HG03354 (cell line): ENCODE data around the gene HNRNPA1L2.
"Not testable (repeated sequence)": the region's sequence is repeated elsewhere in the genome, so short reads cannot be mapped to it uniquely, and the experiment has no call there.

ENCODE experiments used
- ATAC-seq: cut with Tn5 transposase; IDR thresholded peaks from one replicate; pipeline ENCODE4 v1.9.1; 2021; ENCODE audit warnings: mild to moderate bottlenecking; ENCODE audit not compliant: unreplicated experiment, poor library complexity, severe bottlenecking

HNRNPA1L2 gene

DNA sequence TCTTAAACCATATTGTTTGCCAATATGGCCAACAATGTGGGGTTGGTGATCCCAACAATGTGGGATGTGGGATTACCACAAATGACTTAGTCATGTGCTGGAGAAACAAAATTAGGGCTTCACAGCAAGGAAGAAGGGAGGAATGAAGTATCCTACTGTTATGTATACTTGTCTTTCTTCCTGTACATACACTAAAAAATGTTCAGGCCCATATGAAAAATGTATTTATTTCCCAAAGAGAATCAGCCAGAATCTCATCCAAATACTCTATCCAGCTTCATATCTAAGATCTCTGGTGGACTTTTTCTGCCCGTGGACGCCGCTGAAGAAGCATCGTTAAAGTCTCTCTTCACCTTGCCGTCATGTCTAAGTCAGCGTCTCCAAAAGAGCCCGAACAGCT is at the start of gene HNRNPA1L2:
Gene HNRNPA1L2 (plus strand): TSS at position 301 of the 400 bp plus-strand sequence. CDS start 62 bp downstream, at position 363.
- no peak for ATAC-seq

DNA sequence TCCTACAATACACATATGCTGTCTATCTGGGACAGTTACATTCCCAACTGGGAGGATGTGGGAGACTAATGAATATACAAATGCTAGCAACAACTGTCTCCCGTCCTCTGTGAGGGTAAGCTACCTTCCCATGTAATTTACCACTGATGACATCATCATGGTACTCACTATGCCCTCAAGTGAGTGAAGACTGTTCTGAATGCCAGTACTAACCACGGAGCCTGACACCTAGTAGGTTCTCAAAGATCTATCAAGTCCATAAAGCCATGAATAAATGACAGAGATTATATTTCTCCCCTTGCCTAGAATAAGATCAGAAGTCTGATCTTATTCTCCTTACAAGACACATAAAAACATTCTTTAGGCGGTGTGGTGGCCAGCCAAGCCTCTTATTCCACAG is 49.1 kb upstream of the HNRNPA1L2 start:
- ATAC-seq, result not testable (repeated sequence)

DNA sequence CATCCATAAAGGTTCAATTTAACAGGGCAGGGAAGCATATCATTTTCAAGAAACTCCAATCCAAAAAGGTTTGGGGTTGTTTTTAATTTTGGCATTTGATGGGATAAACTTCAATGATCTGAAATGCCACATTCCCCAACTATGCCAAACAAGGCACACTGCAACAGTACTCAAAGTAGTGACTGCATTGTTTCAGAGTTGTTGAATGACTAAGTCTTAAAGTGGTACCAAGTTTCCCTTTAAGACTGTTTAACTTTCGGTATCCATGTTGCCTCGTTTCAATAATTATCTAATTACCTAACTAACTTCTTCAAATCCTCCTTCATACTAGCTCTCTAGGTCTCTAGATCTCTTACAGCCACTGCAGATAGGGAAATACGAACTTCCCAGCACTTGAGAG is 48.4 kb upstream of the HNRNPA1L2 start:
- ATAC-seq, result not testable (repeated sequence)

DNA sequence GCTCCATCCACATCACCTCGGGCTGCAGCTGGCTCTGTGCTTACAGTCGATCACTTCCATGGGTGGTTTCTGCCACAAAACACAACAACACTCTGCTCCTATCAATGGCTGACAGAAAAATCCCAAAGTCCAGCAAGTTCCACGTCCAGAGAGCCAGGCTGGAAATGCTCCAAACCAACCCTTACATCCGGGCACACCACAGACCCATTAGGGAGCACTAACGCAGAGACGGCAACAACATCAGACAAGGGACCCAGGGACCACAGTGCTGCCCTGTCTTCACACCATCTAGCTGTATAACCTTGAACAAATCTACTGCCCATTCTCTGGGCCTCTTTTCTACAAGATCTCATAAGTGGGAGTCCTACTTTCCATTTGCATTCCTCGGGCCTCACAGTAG is 47.9 kb upstream of the HNRNPA1L2 start:
- not testable (repeated sequence) for ATAC-seq

DNA sequence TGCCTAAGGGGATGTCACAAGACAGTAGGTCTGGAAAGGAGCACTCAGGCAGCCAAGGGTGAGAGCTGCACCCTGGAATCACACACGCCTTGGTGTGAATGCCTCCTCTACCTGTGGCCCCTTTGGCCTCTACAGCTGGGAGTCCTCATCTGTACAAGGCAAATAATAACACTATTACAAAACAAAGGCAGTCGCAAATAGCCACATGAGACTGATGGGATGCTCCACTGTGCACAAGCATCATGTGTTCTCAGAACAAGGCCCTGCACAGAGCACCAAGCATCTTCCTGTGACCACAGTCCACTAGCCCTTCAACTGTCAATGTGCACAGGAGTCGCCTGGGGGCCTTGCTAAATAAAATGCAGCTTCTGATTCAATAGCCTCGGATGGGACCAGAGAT is 44.6 kb upstream of the HNRNPA1L2 start:
- no peak for ATAC-seq

DNA sequence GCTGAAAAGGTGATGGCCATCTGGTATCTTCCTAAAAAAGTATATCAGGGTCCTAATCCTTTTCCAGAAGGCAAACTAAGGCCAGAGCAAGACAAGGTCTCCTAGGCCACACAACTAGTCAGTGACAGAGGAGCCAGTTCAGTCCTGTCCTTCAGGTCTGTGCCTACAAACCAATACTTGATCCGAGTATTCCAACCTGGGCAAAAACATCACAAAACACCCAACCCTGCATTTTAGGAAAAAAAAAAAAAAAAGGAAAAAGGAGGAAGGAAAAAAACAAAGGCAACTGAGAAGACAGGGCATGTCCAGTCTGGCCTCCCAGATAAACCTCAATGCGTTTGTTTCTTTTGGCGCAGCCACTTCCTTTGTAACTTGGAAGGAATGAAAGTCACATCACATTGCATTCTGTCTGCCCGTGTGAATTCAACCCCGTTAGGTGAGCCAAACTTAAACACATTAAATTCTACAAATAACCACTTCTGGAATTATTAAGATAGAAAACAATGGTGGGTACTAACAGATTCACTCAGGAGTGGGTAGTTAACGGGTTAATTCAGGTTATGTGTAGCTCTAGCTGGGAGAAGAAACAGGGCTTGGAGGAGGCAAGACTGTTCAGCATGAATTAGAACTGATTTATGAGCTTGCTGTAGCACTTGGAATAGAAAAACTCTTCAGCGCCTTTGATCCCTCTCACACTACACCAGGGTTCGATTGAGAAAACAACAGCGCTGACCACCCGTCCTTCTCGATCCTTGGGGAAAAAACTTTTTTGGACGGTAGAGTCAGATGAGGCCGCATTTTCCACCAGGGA is 43.0 kb upstream of the HNRNPA1L2 start:
- ATAC-seq, result peak; percentile 21

DNA sequence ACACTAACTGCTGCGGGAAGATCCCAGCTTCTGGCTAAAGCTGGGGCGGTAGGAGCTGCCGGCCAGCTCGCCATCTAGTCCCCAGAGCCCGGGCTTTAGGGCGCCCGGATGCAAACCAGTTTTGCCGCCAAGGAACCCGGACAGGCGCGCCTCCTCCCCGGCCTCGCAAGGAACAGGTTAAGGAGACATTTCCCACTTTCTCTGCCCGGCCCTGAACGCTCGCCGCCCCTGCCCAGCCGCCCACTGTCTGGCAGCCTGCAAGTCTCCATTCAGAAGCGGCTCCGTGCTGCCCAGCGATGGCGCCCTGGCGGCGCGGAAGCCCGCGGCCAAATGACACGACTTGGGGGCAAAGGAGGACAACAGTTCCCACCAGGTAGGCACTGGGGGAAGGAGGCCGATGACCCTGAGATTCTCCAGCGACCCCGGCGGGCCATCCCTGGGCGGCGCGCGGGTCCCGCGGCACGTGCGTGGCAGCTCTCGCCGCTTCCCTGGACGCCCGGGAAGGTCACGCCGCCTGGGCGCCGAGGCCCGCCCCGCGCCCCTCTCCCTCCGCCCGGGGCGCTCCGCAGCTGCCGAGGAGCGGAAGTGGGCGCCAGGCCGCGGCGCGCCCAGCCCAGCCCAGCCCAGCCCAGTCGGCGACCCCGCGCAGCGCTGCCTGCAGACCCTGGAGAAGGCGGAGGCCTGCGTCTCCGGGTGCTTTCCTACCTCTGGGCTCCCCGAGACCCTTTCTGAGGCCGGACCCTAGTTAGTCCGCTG is 42.2 kb upstream of the HNRNPA1L2 start:
- ATAC-seq, result peak; percentile 72

DNA sequence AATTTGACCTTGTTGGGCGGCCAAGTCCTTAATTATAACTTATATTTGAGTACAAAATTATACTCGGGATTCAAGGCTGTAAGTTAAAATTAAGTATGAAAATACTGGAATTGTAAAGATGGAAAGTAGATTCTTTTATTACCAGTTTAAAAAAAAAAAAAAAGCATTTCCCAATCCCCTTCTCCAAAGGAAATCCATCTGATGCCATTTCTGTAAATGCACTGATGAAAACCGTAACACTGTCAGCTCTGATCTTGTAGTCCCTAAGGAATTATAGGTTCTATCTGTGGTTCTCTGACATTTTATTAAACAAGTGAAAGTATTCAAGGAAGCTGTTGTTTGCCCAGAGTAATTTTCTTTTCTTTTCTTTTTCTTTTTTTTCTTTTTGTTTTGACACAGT is 41.6 kb upstream of the HNRNPA1L2 start:
- no peak for ATAC-seq

DNA sequence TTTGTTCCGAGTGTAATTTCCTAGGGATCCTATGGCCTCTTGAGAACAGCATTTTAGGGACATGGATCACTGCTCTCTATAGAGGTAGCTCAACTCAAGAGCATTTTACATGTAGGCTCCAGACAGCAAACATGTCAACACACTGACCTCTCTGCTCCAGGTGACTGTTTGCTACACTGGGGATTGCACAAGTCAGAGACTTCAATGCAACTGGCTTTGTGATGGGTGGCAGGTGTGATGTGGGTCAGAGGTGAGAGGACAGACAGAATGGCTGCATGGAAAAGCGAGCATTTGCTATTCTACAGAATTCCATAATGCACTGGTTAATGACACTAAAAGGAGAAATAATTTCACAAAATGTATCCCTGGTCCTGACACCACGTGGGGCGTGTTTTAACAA is 38.9 kb upstream of the HNRNPA1L2 start:
- not testable (repeated sequence) for ATAC-seq

DNA sequence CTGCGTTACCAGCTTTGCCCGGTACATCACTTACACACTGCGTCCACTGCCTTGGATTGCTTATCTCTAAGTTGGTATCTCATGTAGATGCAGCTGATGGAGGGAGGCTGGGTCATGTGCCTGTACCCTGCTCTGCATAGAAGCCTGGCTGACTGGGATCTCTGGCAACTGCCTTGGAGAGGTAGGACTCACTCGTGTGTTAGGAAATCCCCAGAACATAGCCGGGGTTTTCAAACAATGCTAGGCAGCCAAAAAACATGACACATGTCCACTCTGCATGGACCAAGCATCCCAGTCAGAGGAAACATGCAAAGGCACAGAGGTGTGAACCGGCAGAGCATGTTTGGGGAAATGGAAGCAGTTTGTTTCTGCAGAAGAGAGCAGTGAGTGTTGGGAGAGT is 36.1 kb upstream of the HNRNPA1L2 start:
- not testable (repeated sequence) for ATAC-seq

DNA sequence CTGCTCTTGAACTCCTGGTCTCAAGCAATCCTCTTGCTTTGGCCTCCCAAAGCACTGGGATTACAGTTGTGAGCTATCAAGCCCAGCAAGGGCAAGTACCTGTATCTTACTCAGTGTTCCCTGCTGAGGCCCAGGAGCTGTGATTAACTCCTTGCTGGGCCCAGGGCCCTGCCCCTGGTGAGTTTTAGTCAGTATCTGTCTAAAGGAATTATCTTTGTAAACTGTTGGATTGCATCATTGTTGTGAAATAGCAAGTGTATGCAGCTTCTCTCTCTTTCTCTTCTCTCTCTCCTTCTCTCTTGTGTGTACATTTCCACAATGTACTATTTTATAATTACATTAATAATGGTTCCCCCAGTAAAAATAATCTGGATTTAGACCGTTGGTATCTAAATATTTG is 35.4 kb upstream of the HNRNPA1L2 start:
- ATAC-seq, result not testable (repeated sequence)

DNA sequence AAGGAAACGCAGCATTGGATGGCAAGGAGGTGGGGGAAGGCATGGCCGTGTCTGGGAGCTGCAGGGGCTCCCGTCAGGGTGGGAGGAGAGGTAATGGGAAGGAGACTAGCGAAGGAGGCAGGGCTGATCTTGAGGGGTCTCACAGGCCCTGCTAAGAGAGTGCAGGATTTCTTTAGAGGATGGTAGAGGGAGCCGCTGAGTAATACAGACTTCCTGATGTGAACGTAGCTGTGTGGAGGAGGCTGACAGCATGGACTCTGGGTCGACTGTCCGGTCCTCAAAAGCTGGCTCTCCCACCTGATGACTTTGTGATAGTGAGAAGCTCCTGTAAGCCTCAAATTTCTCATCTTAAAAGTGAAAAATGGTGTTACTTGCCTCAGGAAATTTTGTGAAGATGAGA is 34.0 kb upstream of the HNRNPA1L2 start:
- not testable (repeated sequence) for ATAC-seq

DNA sequence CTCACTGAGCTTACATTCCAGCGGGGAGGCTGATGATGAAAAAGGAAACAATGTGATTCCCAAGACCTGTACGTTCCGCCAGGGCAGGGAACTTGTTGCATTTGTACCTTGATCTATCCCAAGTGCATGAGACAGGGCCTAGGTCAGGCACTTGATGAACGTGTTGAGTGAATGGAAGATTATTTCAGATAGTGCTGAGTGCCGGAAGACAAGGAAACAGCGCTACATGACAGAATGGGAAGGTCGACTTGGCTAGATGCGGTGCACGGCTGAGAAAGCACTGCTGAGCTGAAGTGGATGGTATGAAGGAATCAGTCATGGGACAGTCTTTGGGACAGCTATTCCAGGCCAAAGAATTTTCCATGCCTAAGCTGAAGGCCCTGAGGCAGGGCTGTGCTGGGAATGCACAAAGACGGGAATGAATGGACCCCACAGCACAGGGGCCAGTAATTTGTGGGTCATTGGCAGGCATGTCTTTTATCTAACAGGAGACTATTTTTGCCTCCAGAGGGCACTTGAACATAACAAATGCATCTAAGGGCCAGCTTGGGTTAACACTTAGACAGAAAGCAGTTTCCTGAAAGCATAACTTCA is 33.1 kb upstream of the HNRNPA1L2 start:
- peak; percentile 79 for ATAC-seq

DNA sequence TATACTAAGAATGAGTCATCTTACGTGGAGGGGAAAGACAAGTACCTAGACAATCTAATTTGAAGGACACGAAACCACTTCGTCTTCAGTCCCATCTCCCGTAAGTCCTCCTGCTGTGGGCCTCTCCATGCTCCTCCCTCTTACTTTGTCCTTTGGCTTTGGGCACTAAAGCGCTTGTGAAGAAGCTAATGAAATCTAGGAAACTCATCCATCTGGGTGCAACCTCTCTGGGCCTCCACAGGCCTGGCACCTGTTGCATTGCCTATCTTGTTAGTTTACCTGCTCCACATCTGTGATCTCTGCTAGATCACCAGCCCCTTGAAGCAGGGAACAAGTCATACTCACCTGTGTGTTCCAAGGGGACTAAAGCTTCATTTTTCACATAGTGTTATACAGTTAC is 32.1 kb upstream of the HNRNPA1L2 start:
- not testable (repeated sequence) for ATAC-seq

DNA sequence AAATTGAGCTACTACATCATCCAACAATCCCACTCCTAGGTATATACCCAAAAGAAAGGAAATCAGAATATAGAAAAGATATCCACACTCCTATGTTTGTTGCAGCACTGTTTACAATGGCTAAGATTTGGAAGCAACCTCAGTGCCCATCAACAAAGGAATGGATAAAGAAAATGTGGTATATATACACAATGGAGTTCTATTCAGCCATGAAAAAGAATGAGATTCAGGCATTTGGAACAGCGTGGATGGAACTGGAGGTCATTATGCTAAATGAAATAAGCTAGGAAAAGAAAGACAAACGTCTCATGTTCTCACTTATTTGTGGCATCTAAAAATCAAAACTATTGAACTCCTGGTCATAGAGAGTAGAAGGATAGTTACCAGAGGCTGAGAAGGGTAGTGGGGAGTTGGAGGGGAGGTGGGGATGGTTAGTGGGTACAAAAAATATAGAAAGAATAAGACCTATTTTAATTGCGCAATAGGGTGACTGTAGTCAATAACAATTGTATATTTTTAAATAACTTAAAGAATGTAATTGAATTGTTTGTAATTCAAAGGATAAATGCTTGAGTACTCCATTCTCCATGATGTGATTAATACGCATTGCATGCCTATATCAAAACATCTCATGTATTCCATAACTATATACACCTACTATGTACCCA is 27.0 kb upstream of the HNRNPA1L2 start:
- no peak for ATAC-seq

DNA sequence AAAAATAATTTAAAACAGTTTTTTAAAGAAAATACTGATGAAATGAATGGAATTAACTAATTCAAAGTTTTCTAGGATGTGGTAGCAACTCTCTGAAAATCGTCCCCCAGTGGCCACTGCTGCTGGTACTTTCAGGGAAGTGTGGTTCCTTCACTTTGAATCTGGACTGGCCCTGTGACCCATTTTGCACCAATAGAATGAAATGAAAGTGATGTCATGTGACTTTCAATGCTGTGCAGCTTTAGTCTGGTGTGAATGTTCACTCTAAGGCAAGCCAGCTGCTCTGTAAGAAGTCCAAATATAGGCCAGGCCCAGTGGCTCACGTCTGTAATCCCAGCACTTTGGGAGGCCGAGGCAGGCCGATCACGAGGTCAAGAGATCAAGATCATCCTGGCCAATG is 26.4 kb upstream of the HNRNPA1L2 start:
- ATAC-seq, result no peak

DNA sequence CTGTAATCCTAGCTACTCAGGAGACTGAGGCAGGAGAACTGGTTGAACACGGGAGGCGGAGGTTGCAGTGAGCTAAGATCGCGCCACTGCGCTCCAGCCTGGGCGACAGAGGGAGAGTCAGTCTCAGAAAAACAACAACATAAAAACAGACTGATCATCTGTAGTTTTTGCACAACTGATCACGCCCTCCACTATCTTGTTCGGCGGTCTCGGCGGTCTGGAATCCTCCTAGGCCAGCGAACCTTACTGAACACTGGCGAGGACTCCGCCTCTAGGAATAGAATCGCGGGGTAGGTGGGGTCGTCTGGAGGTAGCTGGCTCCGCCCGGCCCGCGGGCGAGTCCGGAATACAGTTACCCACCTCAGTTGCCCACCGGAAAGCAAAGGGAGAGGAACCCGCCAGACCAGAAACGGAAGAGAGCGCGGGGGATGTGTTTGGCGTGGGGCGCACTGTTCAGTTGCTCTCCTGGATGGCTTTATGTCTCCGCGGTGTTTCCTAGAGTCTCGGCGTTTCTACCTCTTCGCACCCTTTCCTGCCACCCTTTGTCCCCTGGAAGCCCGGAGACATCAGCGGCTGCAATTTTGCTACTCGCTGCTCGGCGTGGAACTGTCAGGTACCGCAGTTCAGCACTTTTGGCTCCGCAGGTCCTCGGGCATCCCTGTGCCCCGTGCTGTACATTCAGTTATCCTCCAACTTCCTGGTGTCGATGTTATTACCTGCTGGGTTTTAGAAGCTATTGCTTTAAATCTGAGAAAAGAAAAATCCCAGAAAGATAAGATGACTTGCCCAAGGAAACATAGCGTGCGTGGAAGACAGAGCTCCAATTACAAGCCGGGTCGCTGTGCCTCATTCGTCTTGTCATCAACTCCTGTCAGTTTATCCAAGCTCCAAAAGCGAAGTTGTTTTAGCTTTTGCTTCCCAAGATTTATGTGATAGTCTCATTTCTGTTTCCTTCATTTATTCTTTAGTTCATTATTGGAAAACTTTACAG is 24.9 kb upstream of the HNRNPA1L2 start:
- peak; percentile 98 for ATAC-seq

DNA sequence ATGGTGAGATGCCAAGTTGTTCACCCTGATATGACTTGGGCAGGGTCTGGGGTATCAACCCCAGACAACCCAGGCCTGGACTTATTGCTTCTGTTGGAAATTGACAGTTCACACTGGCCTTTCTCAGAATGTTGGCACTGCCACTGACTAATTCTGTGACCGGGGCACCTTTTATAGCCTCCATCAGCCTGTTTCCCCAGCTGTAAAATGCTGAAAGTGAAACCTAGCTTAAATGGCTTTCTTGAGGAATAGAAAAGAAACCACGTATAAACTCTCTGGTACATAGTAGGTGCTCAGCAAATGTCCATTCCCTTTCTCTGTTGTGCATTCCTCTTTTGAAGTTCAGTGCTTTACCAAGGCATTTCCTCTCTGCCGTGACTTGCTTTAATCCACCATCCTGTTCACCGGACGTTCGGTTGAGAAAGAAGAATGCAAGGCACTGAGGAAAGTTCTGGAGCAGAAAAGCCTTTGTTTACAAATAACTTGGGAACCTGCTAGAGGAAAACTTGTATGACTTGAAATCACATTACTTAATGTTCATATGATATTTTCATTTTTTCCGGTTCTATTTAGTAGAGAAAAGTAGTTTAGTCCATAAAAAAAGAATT is 11.0 kb upstream of the HNRNPA1L2 start:
- ATAC-seq, result peak; percentile 76
